ENCODE results near the gene KREMEN1. TPM values are rescaled to one million over a fixed set of nuclear protein-coding genes. Genes with fewer than 3 reads are reported as not detected.
A peak's percentile ranks its signal among the peaks of the same experiment; 100 is the strongest.

The KREMEN1 gene
- total and polyA plus RNA-seq, 10 of the 15 experiments (the other 5 are each of a cell fraction or from before 2014, with no cell fraction given) = 0.10 to 2.5 (median 0.20) TPM; not detected in 1

DNA sequence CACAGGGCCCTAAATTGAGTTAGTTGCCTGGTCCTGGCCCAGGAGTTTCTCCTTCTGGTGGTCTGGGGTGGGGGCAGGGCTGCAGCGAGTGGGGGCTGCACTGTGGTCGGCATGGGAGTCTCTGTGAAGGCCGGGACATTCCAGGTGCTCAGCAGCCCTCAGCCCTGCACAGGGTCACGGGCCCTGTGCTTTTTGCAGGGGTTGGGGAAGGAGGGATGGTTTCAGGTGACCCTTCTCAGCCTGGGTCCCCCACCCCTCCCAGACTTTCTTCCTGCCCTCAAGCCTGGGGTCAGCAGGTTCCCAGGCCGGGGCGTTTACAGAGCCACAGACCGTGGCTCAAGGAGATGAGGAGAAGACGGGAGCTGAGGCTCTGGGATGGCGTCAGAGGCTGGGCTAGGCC lies 140.7 kb downstream of the KREMEN1 start:
- H3K79me2 ChIP-seq (ENCODE audit: control insufficient read depth, insufficient read depth, low read length) = peaks cover 15% of the 10 kb centered on the region
- ATAC-seq (no peak), FAIRE-seq (no peak), DNase-seq (ENCODE audit: low read depth, low spot score) (no peak)
- H3K9ac ChIP-seq (ENCODE audit: control insufficient read depth, insufficient read depth, low read length) = no peak overlapping the region
- in situ Hi-C loops (cut with MboI) (no loop called here), intact Hi-C loops (cut with micrococcal nuclease; ENCODE audit: unreplicated experiment) (no loop called here)
- no TSS peak for BruUV-seq (replicated peaks)
- TF ChIP-seq ZBTB11 (CRISPR knock-in tag; IDR thresholded peaks at IDR 0.05) (no peak), MXI1 (IDR thresholded peaks at IDR 0.05; ENCODE audit: low read depth, low read length) (no peak), HDAC2 (IDR thresholded peaks at IDR 0.05) (no peak)
- no peaks in the 10 kb centered on the region for H3K9me3 ChIP-seq (replicated peaks; ENCODE audit: control insufficient read depth, insufficient read depth, low read length)
- H3K4me1 ChIP-seq (ENCODE audit: control insufficient read depth, insufficient read depth, low read length) = peaks cover 21% of the 10 kb centered on the region
- peaks cover 0 to 9% of the 10 kb centered on the region in 2 experiments; a peak in 2 of 4 replicates for H3K36me3 ChIP-seq (ENCODE audit: control insufficient read depth in 2 of 2, insufficient read depth in 2 of 2, low read length in 1 of 2)
- WGBS (ENCODE audit: insufficient coverage, insufficient replicate concordance, low lambda C conversion rate, missing lambda C conversion rate) = 65% methylated on average over 9 of the region's 9 CpGs
- no peaks in the 10 kb centered on the region for H4K20me1 ChIP-seq (ENCODE audit: control insufficient read depth, insufficient read depth)
- no peak overlapping the region for H3K4me2 ChIP-seq (ENCODE audit: control insufficient read depth, insufficient read depth)
- H2AFZ ChIP-seq (ENCODE audit: control insufficient read depth, low read depth, low read length) = no peak overlapping the region
- H3K27ac ChIP-seq (ENCODE audit: control insufficient read depth, insufficient read depth) = no peak overlapping the region
- ChIA-PET CTCF (interaction anchor here (0.8 to 1.3 kb wide), 3 partner anchors 9 to 32 kb away, joined by 3 to 4 read pairs (median 3); no protein-coding TSS in a partner anchor), SMC1A (ENCODE audit: uncharacterized antibody, unreplicated experiment) (no interaction called here), RAD21 (ENCODE audit: unreplicated experiment) (no interaction called here), POLR2A (no interaction called here)
- no peak overlapping the region for H3K4me3 ChIP-seq
- H3K27me3 ChIP-seq (replicated peaks in 1 of 2; ENCODE audit: control insufficient read depth in 2 of 2, insufficient read depth in 2 of 2, low read length in 1 of 2) = no peaks in the 10 kb centered on the region

GRCh38 chr22:29214232-29214631 lies 141.4 kb downstream of the KREMEN1 start:
- TF ChIP-seq EP300 (IDR thresholded peaks at IDR 0.05; ENCODE audit: borderline replicate concordance in 1 of 2, control insufficient read depth in 1 of 2, low read depth in 2 of 2, low read length in 2 of 2) (no peak), POLR2AphosphoS2 (IDR thresholded peaks at IDR 0.05; ENCODE audit: low read depth, low read length) (0 out of 2 replicates have a peak, but pooled peaks have one; percentile 28)
- DNase-seq (ENCODE audit: low read depth, low spot score) (no peak), FAIRE-seq (no peak), ATAC-seq (no peak)
- BruUV-seq (replicated peaks) = no TSS peak
- 70% methylated on average over 6 of the region's 6 CpGs for WGBS (ENCODE audit: insufficient coverage, insufficient replicate concordance, low lambda C conversion rate, missing lambda C conversion rate)
- in situ Hi-C loops (cut with MboI) (no loop called here), intact Hi-C loops (cut with micrococcal nuclease; ENCODE audit: unreplicated experiment) (no loop called here)
- ChIA-PET CTCF (no interaction called here), SMC1A (ENCODE audit: uncharacterized antibody, unreplicated experiment) (no interaction called here), RAD21 (ENCODE audit: unreplicated experiment) (no interaction called here), POLR2A (interaction anchor here (0.5 kb wide), 1 partner anchor 49 kb away, joined by 7 read pairs; no protein-coding TSS in a partner anchor)
- H3K36me3 ChIP-seq (ENCODE audit: control insufficient read depth in 2 of 2, insufficient read depth in 2 of 2, low read length in 1 of 2) = peaks cover 0 to 9% of the 10 kb centered on the region in 2 experiments; a peak in 2 of 4 replicates
- no peaks in the 10 kb centered on the region for H3K27me3 ChIP-seq (replicated peaks in 1 of 2; ENCODE audit: control insufficient read depth in 2 of 2, insufficient read depth in 2 of 2, low read length in 1 of 2)
- no peaks in the 10 kb centered on the region for H4K20me1 ChIP-seq (ENCODE audit: control insufficient read depth, insufficient read depth)
- no peak overlapping the region for H2AFZ ChIP-seq (ENCODE audit: control insufficient read depth, low read depth, low read length)
- peaks cover 20% of the 10 kb centered on the region for H3K4me1 ChIP-seq (ENCODE audit: control insufficient read depth, insufficient read depth, low read length)
- no peak overlapping the region for H3K4me3 ChIP-seq
- no peaks in the 10 kb centered on the region for H3K9me3 ChIP-seq (replicated peaks; ENCODE audit: control insufficient read depth, insufficient read depth, low read length)
- no peak overlapping the region for H3K4me2 ChIP-seq (ENCODE audit: control insufficient read depth, insufficient read depth)
- H3K79me2 ChIP-seq (ENCODE audit: control insufficient read depth, insufficient read depth, low read length) = peaks cover 10% of the 10 kb centered on the region
- H3K27ac ChIP-seq (ENCODE audit: control insufficient read depth, insufficient read depth) = no peak overlapping the region
- H3K9ac ChIP-seq (ENCODE audit: control insufficient read depth, insufficient read depth, low read length) = no peak overlapping the region
